Measurements from ENCODE around the gene ZNF785. TPM values are rescaled to one million over a fixed set of nuclear protein-coding genes. Genes with fewer than 3 reads are reported as not detected.

The ZNF785 gene
- total RNA-seq, 1 experiment from 2014 or later, result 13.0 TPM

GRCh38 chr16:30533748-30534367, 51.6 kb downstream of the ZNF785 start:
- DNase-seq (ENCODE audit: low read depth, low spot score), result no peak
- in situ Hi-C loops (cut with HindIII; ENCODE audit: low pct_unique_long_range_greater_than_20kb, low sequenced_read_pairs), result no loop called here

DNA sequence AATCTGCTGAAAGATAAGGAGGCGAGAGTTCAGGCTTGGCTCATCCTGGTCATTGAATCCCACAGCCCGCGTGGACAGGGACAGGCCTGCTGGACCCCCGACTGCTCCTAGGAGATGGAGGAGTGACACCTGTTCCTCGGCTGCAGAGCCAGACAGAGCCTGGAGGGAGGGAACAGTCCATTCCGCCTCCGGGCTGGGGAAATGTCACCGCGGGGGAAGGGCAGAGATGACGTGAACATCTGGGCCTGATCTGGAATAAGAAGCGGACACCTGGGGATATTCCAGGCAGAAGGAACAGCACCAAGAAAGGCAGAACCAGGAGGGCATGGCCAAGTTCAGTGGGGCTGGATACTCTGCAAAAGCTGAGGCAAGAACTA, 52.4 kb downstream of the ZNF785 start:
- in situ Hi-C loops (cut with HindIII; ENCODE audit: low pct_unique_long_range_greater_than_20kb, low sequenced_read_pairs), result no loop called here

DNA sequence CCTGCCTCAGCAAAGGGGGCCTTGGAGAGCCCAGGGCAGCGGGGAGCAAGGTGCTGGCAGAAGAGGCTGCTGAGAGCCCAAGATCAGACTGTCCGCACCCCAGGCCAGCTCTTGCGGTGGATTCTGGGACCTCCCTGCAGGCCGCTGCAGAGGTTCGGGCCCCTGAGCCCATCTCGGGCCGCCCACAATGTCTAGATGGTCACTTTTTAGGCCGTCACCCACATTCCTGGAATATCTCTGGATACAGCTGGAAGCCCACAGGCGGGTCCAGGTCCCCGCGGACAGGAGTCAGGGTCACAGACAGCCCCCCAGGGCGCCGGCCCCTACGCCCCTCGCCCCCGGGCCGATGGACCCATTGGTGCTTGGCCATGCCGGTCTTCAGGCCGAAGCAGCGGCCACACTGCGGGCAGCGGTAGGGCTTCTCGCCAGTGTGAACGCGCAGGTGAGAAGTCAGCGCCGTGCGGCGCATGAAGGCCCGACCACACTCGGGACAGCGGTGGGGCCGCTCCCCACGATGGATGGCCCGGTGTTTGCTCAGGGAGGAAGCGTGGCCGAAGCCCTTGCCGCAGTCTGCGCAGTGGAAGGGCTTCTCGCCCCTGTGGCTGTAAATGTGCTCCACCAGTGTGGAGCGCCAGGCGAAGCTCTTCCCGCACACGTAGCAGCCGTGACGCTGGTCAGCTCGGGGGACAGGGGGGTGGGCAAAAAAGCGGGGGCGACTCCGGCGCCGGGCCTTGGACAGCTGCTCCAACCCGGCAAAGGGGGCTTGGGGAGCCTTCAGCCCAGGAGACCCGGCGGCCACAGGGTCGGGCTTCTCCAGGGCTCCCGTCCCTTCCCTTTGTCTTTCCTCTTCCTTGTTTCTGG, 53.0 kb downstream of the ZNF785 start:
- no peak for DNase-seq (ENCODE audit: low read depth, low spot score)
- in situ Hi-C loops (cut with HindIII; ENCODE audit: low pct_unique_long_range_greater_than_20kb, low sequenced_read_pairs), result no loop called here

More for the DNA sequence above, 52.4 kb downstream of the ZNF785 start:
- no peak for DNase-seq (ENCODE audit: low read depth, low spot score)

Small RNA genes within 50 kb of the gene (small RNA-seq; reads per million reads assigned to genes)
- 0 reads per million in 2 experiments for gene AC093249.1
- gene AC093249.4, result 0 reads per million in 2 experiments

Other genes starting within 250 kb of the ZNF785 start
- 38.8 and 43.5 TPM in 2 replicates for gene CD2BP2, start 230.4 kb downstream of the ZNF785 start, total RNA-seq (2014; rRNA removed; shearing (Covaris generic))
- 12.6 and 14.6 TPM in 2 replicates for gene TBC1D10B, start 215.2 kb downstream of the ZNF785 start, total RNA-seq (2014; rRNA removed; shearing (Covaris generic))
- gene MYL11, start 210.9 kb downstream of the ZNF785 start, total RNA-seq (2014; rRNA removed; shearing (Covaris generic)), result not detected in 2 replicates
- gene SEPTIN1, start 203.1 kb downstream of the ZNF785 start, total RNA-seq (2014; rRNA removed; shearing (Covaris generic)), result not detected in 2 replicates
- 0.64 and 0.95 TPM in 2 replicates for gene ZNF48, start 190.3 kb downstream of the ZNF785 start, total RNA-seq (2014; rRNA removed; shearing (Covaris generic))
- 3.7 and 7.2 TPM in 2 replicates for gene ZNF771, start 178.1 kb downstream of the ZNF785 start, total RNA-seq (2014; rRNA removed; shearing (Covaris generic))
- gene DCTPP1, start 155.7 kb downstream of the ZNF785 start, total RNA-seq (2014; rRNA removed; shearing (Covaris generic)), result 11.9 and 21.7 TPM in 2 replicates
- gene SEPHS2, start 139.8 kb downstream of the ZNF785 start, total RNA-seq (2014; rRNA removed; shearing (Covaris generic)), result 5.4 and 7.9 TPM in 2 replicates
- not detected in 2 replicates for gene ITGAL, start 113.0 kb downstream of the ZNF785 start, total RNA-seq (2014; rRNA removed; shearing (Covaris generic))
- 40.4 and 43.1 TPM in 2 replicates for gene ZNF768, start 59.1 kb downstream of the ZNF785 start, total RNA-seq (2014; rRNA removed; shearing (Covaris generic))
- 4.1 and 4.6 TPM in 2 replicates for gene ZNF747, start 50.8 kb downstream of the ZNF785 start, total RNA-seq (2014; rRNA removed; shearing (Covaris generic))
- gene ZNF764, start 27.3 kb downstream of the ZNF785 start, total RNA-seq (2014; rRNA removed; shearing (Covaris generic)), result 4.1 and 4.9 TPM in 2 replicates
- gene ZNF688, start 14.0 kb downstream of the ZNF785 start, total RNA-seq (2014; rRNA removed; shearing (Covaris generic)), result 16.3 and 23.4 TPM in 2 replicates
- gene ZNF689, start 24.7 kb upstream of the ZNF785 start, total RNA-seq (2014; rRNA removed; shearing (Covaris generic)), result 23.0 TPM in 2 replicates
- gene PRR14, start 65.3 kb upstream of the ZNF785 start, total RNA-seq (2014; rRNA removed; shearing (Covaris generic)), result 3.0 and 5.0 TPM in 2 replicates
- 8.8 and 8.9 TPM in 2 replicates for gene FBRS, start 72.7 kb upstream of the ZNF785 start, total RNA-seq (2014; rRNA removed; shearing (Covaris generic))
- gene SRCAP, start 113.5 kb upstream of the ZNF785 start, total RNA-seq (2014; rRNA removed; shearing (Covaris generic)), result 5.8 and 9.4 TPM in 2 replicates
- 14.3 and 16.4 TPM in 2 replicates for gene PHKG2, start 162.7 kb upstream of the ZNF785 start, total RNA-seq (2014; rRNA removed; shearing (Covaris generic))
- gene CFAP119, start 176.4 kb upstream of the ZNF785 start, total RNA-seq (2014; rRNA removed; shearing (Covaris generic)), result 0.05 and 1.8 TPM in 2 replicates
- 108 and 120 TPM in 2 replicates for gene RNF40, start 176.6 kb upstream of the ZNF785 start, total RNA-seq (2014; rRNA removed; shearing (Covaris generic))
- 6.6 and 6.8 TPM in 2 replicates for gene ZNF629, start 201.5 kb upstream of the ZNF785 start, total RNA-seq (2014; rRNA removed; shearing (Covaris generic))

Data from SK-MEL-5 (cell line).